ENCODE measurements around the gene C6orf132.

Gene C6orf132

DNA sequence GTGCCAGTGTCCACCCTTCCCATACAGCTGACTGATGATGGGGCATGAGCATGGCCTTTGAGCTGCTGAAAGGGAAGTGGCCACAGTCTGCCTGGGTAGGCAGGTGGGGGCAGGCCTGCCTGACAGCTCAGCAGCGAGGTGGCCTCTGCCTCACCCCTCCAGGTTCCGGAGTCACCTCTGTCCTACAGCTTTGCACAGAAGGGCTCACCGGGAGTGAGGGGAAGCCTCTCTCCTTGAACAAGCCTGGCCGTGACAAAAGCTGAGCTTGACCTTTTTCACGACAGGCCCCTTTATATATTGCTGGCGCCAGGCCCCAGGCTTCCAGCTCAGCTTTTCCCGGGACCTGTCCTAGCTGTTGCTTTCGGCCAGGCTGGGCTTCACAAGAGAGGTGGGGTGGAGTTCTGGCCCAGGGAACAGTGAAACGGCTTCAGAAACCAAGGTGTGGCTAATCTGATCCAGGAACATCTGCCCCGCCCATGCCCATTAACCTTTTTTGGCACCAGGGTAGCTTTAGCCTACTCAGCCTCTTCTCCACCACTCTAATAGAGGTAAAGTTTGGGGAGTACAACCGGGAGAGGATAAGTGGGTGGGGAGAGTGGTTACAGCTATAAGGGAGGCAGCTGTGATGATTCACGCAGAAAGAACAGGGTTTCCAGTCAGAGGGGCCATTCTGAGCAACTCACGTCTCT, 42.9 kb downstream of the C6orf132 start:
- H3K4me3 ChIP-seq (ENCODE audit: low read depth, low read length), result no peak overlapping the region
- no peak for TF ChIP-seq CTCF (IDR thresholded peaks at IDR 0.05; ENCODE audit: low read depth, low read length)

- H3K4me3 ChIP-seq (ENCODE audit: low read depth, low read length), result no peak overlapping the region
- TF ChIP-seq CTCF (IDR thresholded peaks at IDR 0.05; ENCODE audit: low read depth, low read length), result no peak
These were observed 46.5 kb downstream of the C6orf132 start for GRCh38 chr6:42095776-42096541.

GRCh38 chr6:42095094-42095493, 47.3 kb downstream of the C6orf132 start:
- no peak for TF ChIP-seq CTCF (IDR thresholded peaks at IDR 0.05; ENCODE audit: low read depth, low read length)

GRCh38 chr6:42093582-42094329, 48.7 kb downstream of the C6orf132 start:
- no peak overlapping the region for H3K4me3 ChIP-seq (ENCODE audit: low read depth, low read length)
- TF ChIP-seq CTCF (IDR thresholded peaks at IDR 0.05; ENCODE audit: low read depth, low read length), result no peak

More at GRCh38 chr6:42095094-42095493, 47.3 kb downstream of the C6orf132 start:
- H3K4me3 ChIP-seq (ENCODE audit: low read depth, low read length), result no peak overlapping the region

- H3K4me3 ChIP-seq (ENCODE audit: low read depth, low read length), result no peak overlapping the region
- TF ChIP-seq CTCF (IDR thresholded peaks at IDR 0.05; ENCODE audit: low read depth, low read length), result no peak
These were observed 50.7 kb downstream of the C6orf132 start for GRCh38 chr6:42091718-42092023.

GRCh38 chr6:42090819-42091717, 51.4 kb downstream of the C6orf132 start:
- TF ChIP-seq CTCF (IDR thresholded peaks at IDR 0.05; ENCODE audit: low read depth, low read length), result no peak

More at GRCh38 chr6:42090819-42091717, 51.4 kb downstream of the C6orf132 start:
- H3K4me3 ChIP-seq (ENCODE audit: low read depth, low read length), result no peak overlapping the region

All from WI38 (cell line).